SK-N-SH treated with all-trans-retinoic acid at 6 μM for 48 hours (cell line): ENCODE results near the gene ZFP2.
A peak's percentile ranks its signal among the peaks of the same experiment; 100 is the strongest.

Experiments
- ATAC-seq: fragments of 200-7000 bp; cut with Tn5 transposase; 3 replicates; pipeline ENCODE4 v1.9.1; 2020; ENCODE audit warnings: mild to moderate bottlenecking, moderate library complexity
- ARNTL ChIP-seq: fragments of 450-650 bp; formaldehyde crosslinking; IDR thresholded peaks from 2 replicates; pipeline ENCODE4 v1.5.0; 2020; ENCODE audit warnings: low read depth, mild to moderate bottlenecking, moderate library complexity, borderline replicate concordance
- BACH2 ChIP-seq: fragments of 250-450 bp; sonication (Bioruptor Pico); IDR thresholded peaks from 2 replicates; pipeline ENCODE4 v1.9.0; 2021; ENCODE audit warnings: mild to moderate bottlenecking, borderline replicate concordance
- CSDC2 ChIP-seq: fragments of 250-450 bp; sonication (Bioruptor Pico); IDR thresholded peaks from 2 replicates; pipeline ENCODE4 v1.5.0; 2020; ENCODE audit warnings: mild to moderate bottlenecking, moderate library complexity
- CSRNP3 ChIP-seq: fragments of 250-450 bp; sonication (Bioruptor Pico); IDR thresholded peaks from 2 replicates; pipeline ENCODE4 v1.5.1; 2021; ENCODE audit warnings: mild to moderate bottlenecking, moderate library complexity
- ESRRG ChIP-seq: fragments of 250-450 bp; sonication (Bioruptor Pico); IDR thresholded peaks from 2 replicates; pipeline ENCODE4 v1.6.1; 2021; ENCODE audit warnings: mild to moderate bottlenecking
- GLIS3 ChIP-seq: fragments of 250-450 bp; sonication (Bioruptor Pico); IDR thresholded peaks from 2 replicates; pipeline ENCODE4 v1.5.0; 2020; ENCODE audit warnings: mild to moderate bottlenecking, moderate library complexity
- ISL1 ChIP-seq: fragments of 250-450 bp; sonication (Bioruptor Pico); IDR thresholded peaks from 2 replicates; pipeline ENCODE4 v2.1.2; 2022; ENCODE audit warnings: mild to moderate bottlenecking, moderate library complexity
- OSR1 ChIP-seq: fragments of 250-450 bp; sonication (Bioruptor Pico); IDR thresholded peaks from 2 replicates; pipeline ENCODE4 v1.8.0; 2022; ENCODE audit warnings: moderate library complexity, mild to moderate bottlenecking, inconsistent platforms
- PATZ1 ChIP-seq: fragments of 250-450 bp; sonication (Bioruptor Pico); IDR thresholded peaks from 2 replicates; pipeline ENCODE4 v1.8.0; 2020; ENCODE audit warnings: mild to moderate bottlenecking, moderate library complexity, borderline replicate concordance
- POU6F1 ChIP-seq: fragments of 250-450 bp; sonication (Bioruptor Pico); IDR thresholded peaks from 2 replicates; pipeline ENCODE4 v1.8.0; 2021; ENCODE audit warnings: low read depth, mild to moderate bottlenecking, moderate library complexity, borderline replicate concordance
- PPARA ChIP-seq: fragments of 250-450 bp; sonication (Bioruptor Pico); IDR thresholded peaks from 2 replicates; pipeline ENCODE4 v1.5.0; 2020; ENCODE audit warnings: mild to moderate bottlenecking, borderline replicate concordance
- RARB ChIP-seq: fragments of 250-450 bp; sonication (Bioruptor Pico); IDR thresholded peaks from 2 replicates; pipeline ENCODE4 v1.8.0; 2021; ENCODE audit warnings: mild to moderate bottlenecking, moderate library complexity
- SNAI2 ChIP-seq: fragments of 250-450 bp; sonication (Bioruptor Pico); IDR thresholded peaks from 2 replicates; pipeline ENCODE4 v1.5.0; 2020; ENCODE audit warnings: mild to moderate bottlenecking, moderate library complexity
- TCF4 ChIP-seq: fragments of 250-450 bp; sonication (Bioruptor Pico); IDR thresholded peaks from 2 replicates; pipeline ENCODE4 v1.8.0; 2021; ENCODE audit warnings: mild to moderate bottlenecking, moderate library complexity, borderline replicate concordance
- TOX ChIP-seq: fragments of 250-450 bp; sonication (Bioruptor Pico); IDR thresholded peaks from 2 replicates; pipeline ENCODE4 v1.8.0; 2021; ENCODE audit warnings: mild to moderate bottlenecking, moderate library complexity, borderline replicate concordance
- ZC3H10 ChIP-seq: fragments of 250-450 bp; sonication (Bioruptor Pico); IDR thresholded peaks from 2 replicates; pipeline ENCODE4 v1.5.1; 2021; ENCODE audit warnings: mild to moderate bottlenecking, moderate library complexity
- ZFP3 ChIP-seq: fragments of 250-450 bp; sonication (Bioruptor Pico); IDR thresholded peaks from 2 replicates; pipeline ENCODE4 v1.5.0; 2020; ENCODE audit warnings: mild to moderate bottlenecking, moderate library complexity
- ZFP30 ChIP-seq: fragments of 450-650 bp; formaldehyde crosslinking; IDR thresholded peaks from 2 replicates; pipeline ENCODE4 v1.5.0; 2022; ENCODE audit warnings: mild to moderate bottlenecking, moderate library complexity
- ZNF565 ChIP-seq: fragments of 450-650 bp; formaldehyde crosslinking; conservative IDR thresholded peaks from 2 replicates; pipeline ENCODE4 v1.5.0; 2020; ENCODE audit warnings: low read depth, mild to moderate bottlenecking, moderate library complexity
- ZNF70 ChIP-seq: fragments of 450-650 bp; formaldehyde crosslinking; IDR thresholded peaks from 2 replicates; pipeline ENCODE4 v1.5.0; 2020; ENCODE audit warnings: mild to moderate bottlenecking, moderate library complexity
- ZNF8 ChIP-seq: fragments of 450-650 bp; formaldehyde crosslinking; IDR thresholded peaks from 2 replicates; pipeline ENCODE4 v1.5.0; 2020; ENCODE audit warnings: mild to moderate bottlenecking, moderate library complexity
- TF ChIP-seq, protein P1 (sequence below): fragments of 250-450 bp; sonication (Bioruptor Pico); IDR thresholded peaks from 2 replicates; pipeline ENCODE4 v1.5.0; 2020; ENCODE audit warnings: mild to moderate bottlenecking, moderate library complexity
- TF ChIP-seq, protein P2 (sequence below): fragments of 250-450 bp; sonication (Bioruptor Pico); IDR thresholded peaks from 2 replicates; pipeline ENCODE4 v1.5.1; 2020; ENCODE audit warnings: low read depth, mild to moderate bottlenecking, moderate library complexity

Gene ZFP2

GRCh38 chr5:178854284-178854683 is 41.4 kb upstream of the ZFP2 start:
- ATAC-seq, result no peak
- no peak for TF ChIP-seq TOX (CRISPR knock-in tag)
- TF ChIP-seq OSR1 (CRISPR knock-in tag), result no peak
- TF ChIP-seq PATZ1, result no peak
- no peak for TF ChIP-seq ZC3H10
- TF ChIP-seq CSDC2 (CRISPR knock-in tag), result no peak
- TF ChIP-seq POU6F1 (CRISPR knock-in tag), result no peak
- no peak for TF ChIP-seq BACH2 (CRISPR knock-in tag)
- no peak for TF ChIP-seq PPARA
- no peak for TF ChIP-seq ZNF8
- no peak for TF ChIP-seq ESRRG (CRISPR knock-in tag)
- no peak for TF ChIP-seq ISL1 (CRISPR knock-in tag)
- no peak for TF ChIP-seq GLIS3 (CRISPR knock-in tag)
- TF ChIP-seq ZFP3 (CRISPR knock-in tag), result no peak
- no peak for TF ChIP-seq SNAI2 (CRISPR knock-in tag)
- TF ChIP-seq ARNTL (CRISPR knock-in tag), result no peak
- TF ChIP-seq ZNF70 (CRISPR knock-in tag), result no peak
- no peak for TF ChIP-seq CSRNP3 (CRISPR knock-in tag)
- no peak for TF ChIP-seq ZNF565 (CRISPR knock-in tag)
- no peak for TF ChIP-seq TCF4
- TF ChIP-seq ZFP30 (CRISPR knock-in tag), result no peak

DNA sequence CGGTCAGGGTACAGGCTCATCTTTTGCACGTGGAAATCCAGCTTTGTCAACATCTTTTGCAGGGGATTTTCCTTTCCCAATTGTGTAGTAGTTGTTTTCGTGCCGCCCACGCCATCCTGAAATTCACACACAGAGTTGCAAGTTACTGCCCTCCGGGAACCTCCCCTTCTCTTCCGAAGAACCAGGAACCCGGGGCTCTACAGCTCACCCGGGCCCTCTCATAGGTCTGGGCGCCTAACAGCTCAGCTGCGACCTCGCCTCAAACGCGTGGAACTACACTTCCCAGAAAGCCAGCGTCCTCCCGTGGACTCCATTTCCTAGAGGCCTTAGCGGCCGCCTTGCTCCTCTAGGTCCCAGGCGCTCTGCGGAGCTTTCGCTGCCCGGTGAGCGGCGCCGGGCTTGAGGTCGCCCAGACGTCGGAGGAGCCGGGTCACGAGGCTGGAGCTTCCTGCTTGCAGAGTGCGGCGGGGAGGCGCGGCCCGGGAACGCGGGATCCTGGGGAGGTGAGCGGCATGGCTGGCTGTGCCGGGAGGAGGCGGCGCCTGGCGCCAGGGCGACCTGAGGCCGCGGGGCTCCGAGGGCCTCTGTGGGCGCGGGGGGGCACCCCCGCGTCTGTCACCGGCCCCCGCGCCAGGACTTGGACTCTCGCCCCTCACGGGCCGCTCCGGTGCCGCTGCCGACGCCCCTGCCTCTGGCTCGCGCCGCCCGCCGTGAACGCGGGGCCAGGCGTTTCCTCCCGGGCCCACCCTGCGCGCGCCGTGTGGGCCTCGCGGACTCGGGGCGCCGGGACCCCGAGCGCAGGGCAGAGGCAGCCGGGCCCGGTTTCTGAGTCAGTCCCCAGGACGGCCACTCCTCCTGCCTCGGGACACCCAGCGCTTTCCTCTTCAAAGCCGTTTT is 35.8 kb upstream of the ZFP2 start, which contains the start of gene ZNF354B:
TSS of gene ZNF354B (plus strand) at position 329 of the 897 bp plus-strand sequence. CDS start 1,095 bp downstream, outside the sequence.
- ATAC-seq, result peak; percentile 99
- TF ChIP-seq TOX (CRISPR knock-in tag) (no peak), ISL1 (CRISPR knock-in tag) (no peak), ZFP3 (CRISPR knock-in tag) (no peak), CSDC2 (CRISPR knock-in tag) (no peak), POU6F1 (CRISPR knock-in tag) (no peak), BACH2 (CRISPR knock-in tag) (no peak), ZNF565 (CRISPR knock-in tag) (no peak), ZNF8 (no peak), ESRRG (CRISPR knock-in tag) (no peak), ZFP30 (CRISPR knock-in tag) (no peak), TCF4 (no peak), RARB (no peak), ZC3H10 (no peak), PPARA (no peak)
- TF ChIP-seq, protein P1, sequence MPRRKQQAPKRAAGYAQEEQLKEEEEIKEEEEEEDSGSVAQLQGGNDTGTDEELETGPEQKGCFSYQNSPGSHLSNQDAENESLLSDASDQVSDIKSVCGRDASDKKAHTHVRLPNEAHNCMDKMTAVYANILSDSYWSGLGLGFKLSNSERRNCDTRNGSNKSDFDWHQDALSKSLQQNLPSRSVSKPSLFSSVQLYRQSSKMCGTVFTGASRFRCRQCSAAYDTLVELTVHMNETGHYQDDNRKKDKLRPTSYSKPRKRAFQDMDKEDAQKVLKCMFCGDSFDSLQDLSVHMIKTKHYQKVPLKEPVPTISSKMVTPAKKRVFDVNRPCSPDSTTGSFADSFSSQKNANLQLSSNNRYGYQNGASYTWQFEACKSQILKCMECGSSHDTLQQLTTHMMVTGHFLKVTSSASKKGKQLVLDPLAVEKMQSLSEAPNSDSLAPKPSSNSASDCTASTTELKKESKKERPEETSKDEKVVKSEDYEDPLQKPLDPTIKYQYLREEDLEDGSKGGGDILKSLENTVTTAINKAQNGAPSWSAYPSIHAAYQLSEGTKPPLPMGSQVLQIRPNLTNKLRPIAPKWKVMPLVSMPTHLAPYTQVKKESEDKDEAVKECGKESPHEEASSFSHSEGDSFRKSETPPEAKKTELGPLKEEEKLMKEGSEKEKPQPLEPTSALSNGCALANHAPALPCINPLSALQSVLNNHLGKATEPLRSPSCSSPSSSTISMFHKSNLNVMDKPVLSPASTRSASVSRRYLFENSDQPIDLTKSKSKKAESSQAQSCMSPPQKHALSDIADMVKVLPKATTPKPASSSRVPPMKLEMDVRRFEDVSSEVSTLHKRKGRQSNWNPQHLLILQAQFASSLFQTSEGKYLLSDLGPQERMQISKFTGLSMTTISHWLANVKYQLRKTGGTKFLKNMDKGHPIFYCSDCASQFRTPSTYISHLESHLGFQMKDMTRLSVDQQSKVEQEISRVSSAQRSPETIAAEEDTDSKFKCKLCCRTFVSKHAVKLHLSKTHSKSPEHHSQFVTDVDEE (CRISPR knock-in tag), result no peak
- TF ChIP-seq, protein P2, sequence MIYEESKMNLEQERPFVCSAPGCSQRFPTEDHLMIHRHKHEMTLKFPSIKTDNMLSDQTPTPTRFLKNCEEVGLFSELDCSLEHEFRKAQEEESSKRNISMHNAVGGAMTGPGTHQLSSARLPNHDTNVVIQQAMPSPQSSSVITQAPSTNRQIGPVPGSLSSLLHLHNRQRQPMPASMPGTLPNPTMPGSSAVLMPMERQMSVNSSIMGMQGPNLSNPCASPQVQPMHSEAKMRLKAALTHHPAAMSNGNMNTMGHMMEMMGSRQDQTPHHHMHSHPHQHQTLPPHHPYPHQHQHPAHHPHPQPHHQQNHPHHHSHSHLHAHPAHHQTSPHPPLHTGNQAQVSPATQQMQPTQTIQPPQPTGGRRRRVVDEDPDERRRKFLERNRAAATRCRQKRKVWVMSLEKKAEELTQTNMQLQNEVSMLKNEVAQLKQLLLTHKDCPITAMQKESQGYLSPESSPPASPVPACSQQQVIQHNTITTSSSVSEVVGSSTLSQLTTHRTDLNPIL, result no peak

DNA sequence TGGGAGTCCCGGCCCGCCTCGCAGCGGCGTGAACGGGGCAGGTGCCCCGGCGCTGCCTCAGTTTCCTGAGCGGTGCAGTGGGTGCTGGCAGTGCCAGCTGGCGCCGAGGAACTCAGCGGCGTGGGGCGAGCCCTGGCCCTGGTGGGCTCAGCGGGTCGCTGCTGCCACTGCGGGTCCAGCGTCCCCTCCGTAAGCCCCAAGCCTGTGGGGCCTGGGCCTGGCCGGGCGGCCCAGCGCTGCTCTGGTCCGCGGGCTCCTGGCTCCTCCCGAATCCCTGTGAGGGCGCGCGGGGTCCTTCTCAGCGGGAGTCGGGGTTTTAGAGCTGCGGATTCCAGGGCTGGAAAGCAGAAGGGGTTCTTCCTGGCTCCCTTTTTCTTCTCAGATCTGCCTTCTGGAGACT is 35.1 kb upstream of the ZFP2 start:
- ATAC-seq, result peak; percentile 46
